ENCODE results near the gene POM121C.
"Not testable (repeated sequence)": the region's sequence is repeated elsewhere in the genome, so short reads cannot be mapped to it uniquely, and the experiment has no call there.

The POM121C gene

GRCh38 chr7:75421798-75422710 lies 64.0 kb downstream of the POM121C start:
- DNase-seq: not testable (repeated sequence)

DNA sequence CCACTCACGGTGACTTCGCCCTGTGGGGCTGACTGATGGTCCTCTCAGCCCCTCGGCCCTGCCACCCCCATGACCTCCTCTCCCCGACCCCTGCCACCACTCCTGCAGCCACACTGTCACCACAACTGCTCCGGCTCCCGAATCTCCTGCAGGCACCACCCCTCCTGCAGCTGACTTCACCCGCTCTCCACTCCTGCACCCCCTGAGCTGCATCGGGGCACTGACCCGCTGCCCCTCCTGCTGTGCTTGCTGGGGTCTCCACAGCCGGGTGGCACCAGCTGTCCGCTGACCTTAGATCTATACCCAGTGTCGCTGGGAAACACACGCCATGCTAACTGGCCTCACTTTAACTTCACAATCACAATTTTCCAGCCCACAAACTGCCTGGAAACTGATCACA lies 65.9 kb downstream of the POM121C start:
- DNase-seq: not testable (repeated sequence)

DNA sequence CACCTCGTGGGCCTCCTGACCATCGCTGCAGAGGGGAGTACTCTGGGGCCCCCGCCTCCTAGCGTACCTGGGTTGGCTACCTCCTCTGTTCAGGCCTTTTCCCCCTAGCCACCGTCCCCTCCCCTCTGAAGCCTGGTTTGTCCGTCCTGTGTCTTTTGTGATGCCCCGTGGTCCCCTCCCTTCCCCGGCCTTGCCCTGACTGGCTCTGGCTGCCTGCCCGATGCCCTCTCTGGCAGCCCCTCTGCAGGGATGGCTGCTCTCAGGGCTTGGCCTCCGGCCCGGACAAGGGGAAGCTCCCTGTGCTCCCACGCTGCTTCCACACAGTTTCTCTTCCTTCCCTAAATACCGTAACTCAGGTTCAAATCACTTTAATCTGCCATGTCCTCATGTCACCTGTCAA lies 66.4 kb downstream of the POM121C start:
- DNase-seq: not testable (repeated sequence)

DNA sequence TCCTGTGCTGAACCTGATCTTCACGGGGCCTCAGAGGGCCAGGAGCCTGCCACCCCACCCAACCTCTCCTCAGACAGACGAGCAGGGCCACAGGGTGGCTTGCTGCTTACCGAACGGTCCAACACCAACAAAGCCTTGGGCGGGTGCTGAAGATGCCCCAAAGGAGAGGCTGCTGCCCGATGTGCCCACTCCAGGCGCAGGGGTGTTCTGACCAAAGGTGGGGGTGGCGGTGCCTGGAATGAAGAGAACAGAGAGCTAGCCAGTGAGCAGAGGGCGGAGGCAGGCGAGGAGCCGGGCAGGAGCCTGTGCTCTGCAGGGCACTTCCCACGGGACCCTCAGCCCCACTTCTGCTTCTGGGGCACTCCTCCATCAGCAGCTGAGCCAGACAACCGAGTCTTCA lies 66.9 kb downstream of the POM121C start:
- DNase-seq: not testable (repeated sequence)

- not testable (repeated sequence) for DNase-seq
These were observed 67.7 kb downstream of the POM121C start for GRCh38 chr7:75418292-75418858.

DNA sequence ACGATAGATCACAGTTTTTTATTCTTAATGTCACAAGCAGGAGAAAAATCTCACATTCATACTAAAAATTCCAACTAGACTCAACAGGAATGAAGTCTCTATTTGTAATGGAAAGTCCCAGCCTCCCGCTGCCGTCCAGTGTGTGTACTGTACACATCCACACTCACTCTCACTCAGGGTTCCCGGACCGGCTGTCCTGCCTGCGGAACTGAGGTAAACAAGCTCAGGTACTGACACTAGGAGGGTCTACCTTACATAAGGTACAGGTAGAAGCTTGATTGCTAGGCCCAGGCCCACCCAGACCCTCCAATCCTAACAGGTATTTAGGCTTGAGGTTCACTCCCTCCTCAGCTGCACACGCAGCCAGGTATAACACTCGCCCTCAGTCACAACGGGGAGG lies 69.3 kb downstream of the POM121C start:
- not testable (repeated sequence) for DNase-seq

- not testable (repeated sequence) for DNase-seq
These were observed 70.2 kb downstream of the POM121C start for GRCh38 chr7:75415829-75416373.

GRCh38 chr7:75415428-75415817 lies 70.7 kb downstream of the POM121C start:
- not testable (repeated sequence) for DNase-seq

DNA sequence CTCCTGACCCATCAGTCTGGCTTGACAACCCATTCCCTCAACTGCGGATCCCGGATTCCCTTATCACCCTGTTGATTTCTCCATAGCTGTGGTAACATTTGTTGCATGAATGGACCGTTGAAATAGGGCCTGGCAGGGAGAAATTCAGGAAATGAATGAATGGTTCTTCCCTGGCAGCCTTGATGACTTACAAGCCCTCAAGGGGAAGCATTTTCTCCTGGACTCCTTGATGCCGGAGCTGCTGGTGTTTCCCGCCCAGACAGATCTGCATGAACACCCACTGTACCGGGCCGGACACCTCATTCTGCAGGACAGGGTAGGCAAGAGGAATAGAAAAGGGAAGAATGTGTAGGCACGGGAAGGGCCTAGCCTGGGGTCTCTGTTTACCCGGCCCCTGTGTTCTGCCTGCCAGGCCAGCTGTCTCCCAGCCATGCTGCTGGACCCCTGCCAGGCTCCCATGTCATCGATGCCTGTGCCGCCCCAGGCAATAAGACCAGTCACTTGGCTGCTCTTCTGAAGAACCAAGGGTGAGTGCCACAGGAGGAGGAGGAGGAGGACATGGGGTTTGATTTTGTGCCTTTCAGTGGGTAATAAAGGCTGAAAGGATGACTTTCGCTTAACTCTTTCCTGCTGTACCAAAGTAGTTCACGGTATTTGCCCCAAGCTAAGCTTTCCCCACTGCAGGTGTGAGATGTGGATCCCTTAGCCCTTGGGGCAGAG lies 71.2 kb downstream of the POM121C start:
- not testable (repeated sequence) for DNase-seq

- DNase-seq: not testable (repeated sequence)
These were observed 71.9 kb downstream of the POM121C start for GRCh38 chr7:75414204-75414603.

DNA sequence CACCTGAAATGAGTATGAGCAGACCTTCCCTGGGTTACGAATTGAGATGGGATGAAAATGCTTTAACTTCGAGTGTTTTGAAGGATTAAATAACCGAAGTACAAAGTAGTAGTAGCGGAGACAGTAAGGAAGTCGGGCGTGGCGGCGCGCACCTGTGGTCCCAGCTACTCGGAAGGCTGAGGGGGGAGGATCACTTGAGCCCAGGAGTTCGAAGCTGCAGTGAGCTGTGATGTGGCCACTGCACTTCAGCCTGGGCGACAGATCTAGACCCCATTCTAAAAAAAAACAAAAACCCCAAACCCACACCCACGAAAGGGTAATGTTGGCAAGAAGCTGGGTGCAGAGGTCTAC lies 75.3 kb downstream of the POM121C start:
- not testable (repeated sequence) for DNase-seq

GRCh38 chr7:75409880-75410822 lies 75.9 kb downstream of the POM121C start:
- not testable (repeated sequence) for DNase-seq

DNA sequence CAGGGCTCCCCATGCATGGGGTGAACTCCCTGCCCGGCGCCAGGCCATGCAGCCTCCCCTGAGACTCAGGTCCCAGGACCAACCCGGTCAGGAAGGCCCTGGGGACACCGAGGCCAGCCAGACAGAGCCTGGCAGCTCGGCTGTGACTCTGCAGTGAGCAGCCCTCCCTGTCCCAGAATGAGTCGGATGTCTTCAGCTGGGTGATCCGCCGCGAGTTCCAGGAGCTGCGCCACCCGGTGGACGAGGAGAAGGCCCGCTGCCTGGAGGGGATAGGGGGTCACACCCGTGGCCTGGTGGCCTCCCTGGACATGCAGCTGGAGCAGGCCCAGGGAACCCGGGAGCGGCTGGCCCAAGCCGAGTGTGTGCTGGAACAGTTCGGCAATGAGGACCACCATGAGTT lies 81.4 kb downstream of the POM121C start:
- not testable (repeated sequence) for DNase-seq

DNA sequence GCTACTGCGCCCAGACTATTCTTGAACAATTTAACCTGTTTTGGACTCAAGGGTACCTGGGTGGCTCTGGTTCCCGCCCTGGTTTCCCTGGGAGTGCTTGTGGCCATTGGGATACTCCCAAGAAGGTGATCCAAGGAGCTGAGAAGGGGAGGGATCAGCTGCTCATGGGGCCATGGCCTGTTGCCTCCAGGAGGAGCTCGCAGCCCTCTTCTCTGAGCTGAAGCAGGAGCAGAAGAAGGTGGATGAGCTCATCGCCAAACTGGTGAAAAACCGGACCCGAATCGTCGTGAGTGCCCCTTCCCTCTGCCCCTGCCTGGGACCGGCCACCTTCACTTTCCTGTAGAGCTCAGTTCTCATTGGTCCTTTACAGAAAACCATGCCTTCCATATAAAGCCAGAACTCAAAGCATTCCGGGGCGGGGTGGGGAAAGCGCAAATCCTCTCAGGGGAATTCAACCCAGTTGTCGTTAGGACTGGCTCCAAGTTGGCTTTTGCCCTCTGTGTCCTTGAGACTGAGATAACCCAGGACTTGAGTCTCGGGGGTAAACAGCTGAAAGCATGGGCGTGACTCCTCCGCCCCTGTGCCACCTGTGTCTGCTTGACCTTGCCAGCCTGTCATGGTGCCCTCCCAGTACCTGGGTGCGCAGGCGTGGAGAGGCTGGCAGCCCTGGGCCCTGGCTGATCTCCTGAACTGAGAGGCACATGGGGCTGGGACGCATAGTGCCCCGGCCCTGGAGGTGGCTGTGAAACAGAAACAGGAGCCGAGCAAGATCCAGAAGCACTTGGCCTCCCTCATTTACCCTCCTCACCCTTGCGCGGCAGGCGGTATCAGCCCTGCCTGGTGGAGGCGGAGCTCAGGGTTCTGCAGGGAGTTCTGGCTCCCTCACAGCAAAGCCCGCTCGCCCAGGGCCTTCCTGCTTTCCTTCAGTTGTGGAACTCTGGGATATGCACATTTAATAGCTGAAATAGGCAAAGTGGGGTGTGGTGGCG lies 82.3 kb downstream of the POM121C start:
- DNase-seq: not testable (repeated sequence)

- not testable (repeated sequence) for DNase-seq
These were observed 85.5 kb downstream of the POM121C start for GRCh38 chr7:75400575-75400974.

- not testable (repeated sequence) for DNase-seq
These were observed 87.1 kb downstream of the POM121C start for GRCh38 chr7:75398771-75399700.

DNA sequence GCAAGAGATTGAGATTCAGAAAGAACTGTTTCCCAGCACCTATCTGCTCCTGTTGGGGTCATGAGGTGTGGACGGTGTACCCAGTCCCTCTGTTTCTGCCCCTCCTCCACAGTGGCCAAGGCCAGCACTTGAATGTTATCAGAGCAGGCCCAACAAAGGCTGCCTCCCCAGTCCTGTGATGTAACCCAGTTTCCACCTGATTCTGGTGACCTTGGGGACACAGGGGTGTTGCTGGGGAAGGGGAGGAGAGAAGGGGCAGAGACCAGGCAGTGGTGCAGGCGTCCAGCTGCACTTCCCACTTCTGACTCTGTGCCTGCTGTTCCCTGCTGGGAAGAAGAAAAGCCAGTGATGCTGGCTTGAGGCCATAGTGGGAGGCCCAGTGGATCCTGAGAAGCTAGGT lies 88.2 kb downstream of the POM121C start:
- not testable (repeated sequence) for DNase-seq

DNA sequence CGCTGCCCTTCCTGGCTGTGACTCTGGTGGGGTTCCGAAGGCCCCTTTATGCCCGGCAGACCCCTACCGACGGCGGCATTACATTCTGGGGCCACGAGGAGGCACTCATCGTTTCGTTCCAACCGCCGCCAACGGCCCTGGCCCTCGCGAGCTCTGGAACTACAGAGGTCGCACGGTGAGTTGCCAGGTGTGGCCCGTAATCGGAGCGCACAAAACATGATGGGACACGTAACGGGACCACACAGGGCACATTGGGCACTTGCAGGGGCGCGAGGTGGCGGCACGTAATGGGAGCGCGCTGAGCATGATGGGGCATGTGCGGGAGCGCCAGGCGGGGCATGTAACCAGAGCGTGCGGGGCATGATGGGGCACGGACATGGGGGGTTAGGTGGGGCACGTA lies 90.8 kb downstream of the POM121C start, which contains the start of gene TRIM73:
Gene TRIM73, plus strand, starts transcription at position 301 of the 400 bp plus-strand sequence. CDS start 3,305 bp downstream, outside the sequence.
- DNase-seq: not testable (repeated sequence)

GRCh38 chr7:75393194-75393593 lies 92.9 kb downstream of the POM121C start:
- DNase-seq: not testable (repeated sequence)
